Endometrium (tissue), 2 donors: ENCODE results near the gene NR2C2AP.
"Not testable (repeated sequence)": the region's sequence is repeated elsewhere in the genome, so short reads cannot be mapped to it uniquely, and the experiment has no call there.

Experiments used
- FAIRE-seq: peaks from 2 replicates; lab custom pipeline; 2012; peaks lifted over from hg19 to GRCh38; lab: Jason Lieb, UNC
- donor health status: control.
- donor health status: control.

Gene NR2C2AP

DNA sequence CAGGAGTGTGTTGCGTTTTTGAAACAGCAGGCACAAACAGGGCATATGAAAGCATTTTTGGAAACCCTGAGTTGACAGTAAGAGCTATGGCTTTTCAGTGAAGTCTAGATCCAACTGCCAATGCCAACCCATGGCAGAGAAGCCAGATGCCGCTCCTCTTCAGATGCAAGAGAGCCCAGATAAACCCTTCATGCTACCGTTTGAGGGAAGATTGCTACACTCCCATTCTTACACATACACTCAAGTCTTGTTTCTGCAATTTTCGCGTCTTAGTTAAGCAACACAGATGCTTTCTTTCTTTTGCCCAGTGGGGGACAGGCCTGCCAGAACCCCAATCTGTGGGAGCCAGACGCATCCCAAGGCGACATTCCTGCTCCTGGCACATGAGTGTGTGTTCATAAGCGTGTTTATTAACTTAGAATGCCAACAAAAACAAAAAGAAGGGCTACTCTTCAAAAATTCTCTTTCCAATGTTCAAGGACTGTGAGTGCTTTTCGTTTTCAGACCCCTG, 21.7 kb downstream of the NR2C2AP start:
- no peak for FAIRE-seq

DNA sequence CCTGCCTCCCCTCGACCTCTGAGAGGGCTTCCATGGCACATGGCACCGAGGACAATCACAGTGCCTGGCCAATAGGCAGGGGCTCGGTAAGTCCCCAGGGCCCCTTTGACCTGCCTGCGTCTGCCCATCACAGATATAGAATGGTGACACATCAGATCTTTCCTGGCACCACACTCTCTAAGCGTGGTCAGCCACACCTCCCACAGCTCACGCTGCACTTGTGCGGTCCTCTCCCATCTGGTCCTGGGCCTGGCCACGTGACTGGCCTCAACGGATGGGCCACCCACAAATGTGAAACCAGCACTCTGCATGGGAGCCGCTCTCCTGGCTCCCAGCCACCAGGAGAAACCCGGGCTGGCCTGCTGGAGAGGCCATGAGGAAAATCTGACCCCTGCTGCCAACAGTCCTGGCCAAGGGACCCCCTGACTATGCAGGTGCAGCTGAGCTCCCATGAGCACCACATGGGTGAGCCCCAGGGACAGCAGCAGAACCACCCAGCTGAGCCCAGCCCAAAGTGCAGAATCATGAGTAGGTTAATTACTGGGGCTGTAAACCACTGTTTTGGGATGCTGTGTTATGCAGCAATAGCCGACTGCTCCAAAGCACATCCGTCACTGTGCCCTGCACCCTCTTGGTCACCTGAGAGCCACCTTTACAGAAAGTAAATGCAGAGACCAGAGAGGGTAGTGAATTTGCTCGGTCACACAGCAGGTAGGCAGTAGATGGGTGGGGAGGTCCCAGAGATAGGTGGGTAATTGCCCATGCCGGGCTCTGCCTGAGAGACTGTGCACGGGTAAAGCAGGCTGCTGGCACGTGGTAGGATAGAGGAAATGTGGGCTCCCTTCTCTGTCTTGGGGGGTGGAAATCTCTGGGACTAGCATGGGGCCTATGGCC, 23.4 kb downstream of the NR2C2AP start:
- no peak for FAIRE-seq

DNA sequence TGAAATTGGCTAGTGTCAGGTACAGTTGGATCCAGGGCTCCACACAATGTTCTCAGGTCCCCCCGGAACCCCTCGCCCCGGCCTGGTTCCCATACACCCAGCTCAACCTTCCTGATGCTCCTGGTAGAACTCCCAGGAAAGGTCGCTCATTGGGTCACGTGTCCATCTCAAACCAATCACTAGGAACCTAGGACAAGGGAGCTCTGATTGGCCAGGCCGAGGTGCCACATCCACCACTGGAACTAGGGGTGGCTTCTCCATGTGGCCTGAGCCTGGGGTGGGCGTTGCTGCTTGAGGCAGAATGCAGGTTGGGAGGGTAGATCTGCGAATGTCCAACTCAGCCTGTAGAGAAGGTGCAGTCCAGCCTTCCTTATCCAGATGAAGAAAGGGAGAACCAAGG, 26.3 kb downstream of the NR2C2AP start:
- FAIRE-seq, result no peak

DNA sequence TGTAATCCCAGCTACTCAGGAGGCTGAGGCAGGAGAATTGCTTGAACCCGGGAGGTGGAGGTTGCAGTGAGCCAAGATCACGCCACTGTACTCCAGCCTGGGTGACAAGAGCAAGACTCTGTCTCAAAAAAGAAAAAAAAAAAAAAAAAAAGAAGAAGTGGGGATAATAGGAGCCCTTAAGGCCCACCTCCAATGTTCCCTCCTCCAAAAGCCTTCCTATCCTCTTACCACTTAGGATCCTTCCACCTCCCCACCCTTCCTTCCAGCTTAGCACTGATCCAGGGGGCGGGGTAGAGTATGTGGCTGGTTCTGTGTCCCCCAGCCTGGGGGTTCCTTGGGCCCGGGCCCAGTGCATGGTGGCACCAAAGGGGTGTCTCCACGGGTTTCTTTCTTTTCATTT, 30.0 kb downstream of the NR2C2AP start:
- not testable (repeated sequence) for FAIRE-seq

DNA sequence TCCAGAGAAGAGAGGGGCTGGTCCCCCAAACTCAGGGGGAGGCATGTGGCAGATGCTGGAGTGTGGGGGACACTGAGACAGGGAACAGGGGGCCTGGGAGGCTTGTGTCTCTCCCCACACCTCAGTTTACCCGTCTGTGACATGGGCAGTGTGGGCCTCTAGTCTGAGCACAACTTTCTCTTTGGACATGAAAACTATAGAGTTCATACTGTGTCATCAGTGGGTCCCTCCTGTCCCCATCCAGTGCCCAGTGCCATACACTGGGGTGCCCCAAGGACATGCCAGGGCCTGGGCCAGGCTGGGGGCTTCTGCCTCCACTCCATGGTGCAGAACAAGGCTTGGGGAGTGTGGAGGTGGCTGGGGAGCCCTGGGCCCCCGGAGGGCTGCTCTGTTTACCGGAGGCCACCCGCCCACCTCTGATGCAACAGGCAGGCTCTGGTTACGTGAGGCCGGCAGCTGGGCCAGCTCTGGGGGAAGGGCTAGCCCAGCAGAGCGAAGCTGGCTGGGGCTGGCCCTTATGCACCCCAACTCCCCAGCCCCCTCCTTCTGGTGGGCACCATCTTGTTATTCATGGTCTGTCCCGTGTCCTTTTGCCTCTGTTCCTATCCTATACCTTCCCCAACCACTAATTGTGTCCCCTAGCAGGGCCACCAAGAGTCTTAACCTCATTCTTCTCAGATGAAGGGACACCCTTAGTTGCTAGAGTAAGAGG, 31.2 kb downstream of the NR2C2AP start:
- no peak for FAIRE-seq

DNA sequence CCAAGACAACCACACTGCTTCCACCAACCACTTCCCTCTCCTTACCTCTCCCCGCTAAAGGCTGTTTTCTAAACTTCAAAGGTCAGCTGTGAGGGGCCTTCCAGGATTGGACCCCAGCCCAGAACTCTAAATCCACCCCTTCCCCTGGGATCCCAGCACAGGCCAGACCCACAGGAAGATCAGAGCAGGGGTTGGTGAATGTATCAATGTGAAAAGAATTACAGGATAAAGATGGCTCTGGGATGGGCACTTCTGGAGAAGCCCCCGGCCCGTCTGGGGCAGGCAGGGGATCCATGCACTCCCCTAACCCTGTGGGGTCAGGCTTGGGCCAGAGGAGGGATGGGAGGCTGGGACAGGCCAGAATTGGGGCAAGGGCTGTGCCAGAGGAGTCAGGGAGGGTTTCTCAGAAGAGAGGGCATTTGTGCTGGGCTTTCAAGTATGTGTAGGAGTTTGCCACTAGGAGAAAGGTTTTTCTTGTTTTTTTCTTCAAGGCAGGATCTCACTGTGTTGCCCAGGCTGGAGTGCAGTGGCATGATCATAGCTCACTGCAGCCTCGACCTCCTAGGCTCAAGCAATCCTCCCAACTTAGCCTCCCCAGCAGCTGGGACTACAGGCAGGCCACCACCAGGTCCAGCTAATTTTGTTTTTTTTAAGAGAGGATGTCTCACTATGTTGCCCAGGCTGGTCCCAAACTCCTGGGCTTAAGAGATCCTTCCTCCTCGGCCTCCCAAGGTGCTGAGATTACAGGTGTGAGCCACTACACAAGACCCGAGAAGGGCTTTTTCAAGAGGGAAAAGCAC, 32.1 kb downstream of the NR2C2AP start:
- no peak for FAIRE-seq

DNA sequence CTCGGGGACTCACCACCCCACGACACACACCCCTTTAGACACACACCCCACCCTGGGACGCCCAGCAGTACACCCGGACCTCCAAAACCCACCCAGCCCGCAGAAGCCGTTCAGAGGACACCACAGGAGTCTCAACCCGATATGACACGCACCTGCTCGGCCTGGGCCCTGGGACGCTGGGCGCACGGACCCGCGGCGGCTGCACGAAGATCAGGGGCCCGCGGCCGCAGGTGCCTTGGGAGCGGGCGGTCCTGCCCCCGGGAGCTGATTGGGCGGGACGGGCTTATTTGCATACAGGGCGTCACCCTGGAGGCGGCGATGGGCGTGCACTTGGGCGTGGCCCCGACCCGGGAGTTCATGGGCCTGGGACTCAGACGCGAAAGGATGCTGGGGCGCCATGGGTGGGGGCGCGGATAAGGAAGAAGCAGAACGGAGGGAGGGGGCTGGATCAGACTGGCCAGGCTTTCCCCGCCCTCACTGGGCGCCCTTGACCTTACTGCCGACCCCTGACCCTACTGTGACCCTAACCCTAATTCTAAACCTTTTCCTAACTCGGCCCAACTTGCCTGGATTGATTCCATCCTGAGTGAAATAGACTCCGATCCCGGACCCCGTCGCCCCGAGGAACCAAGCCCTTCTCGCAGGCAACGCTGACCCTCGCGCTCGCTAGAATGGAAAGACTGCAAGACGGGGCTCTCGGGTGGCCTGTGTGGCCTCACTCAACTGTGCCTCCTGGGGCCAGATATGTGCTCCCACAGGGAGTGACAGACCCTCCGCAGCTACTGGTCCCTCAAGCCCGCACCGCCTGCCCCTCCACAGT, 33.0 kb downstream of the NR2C2AP start, which contains the start of gene MEF2B:
Gene MEF2B, minus strand, starts transcription at position 211 of the 820 bp plus-strand sequence. CDS start 19,528 bp downstream, outside the sequence.
- FAIRE-seq, result no peak

DNA sequence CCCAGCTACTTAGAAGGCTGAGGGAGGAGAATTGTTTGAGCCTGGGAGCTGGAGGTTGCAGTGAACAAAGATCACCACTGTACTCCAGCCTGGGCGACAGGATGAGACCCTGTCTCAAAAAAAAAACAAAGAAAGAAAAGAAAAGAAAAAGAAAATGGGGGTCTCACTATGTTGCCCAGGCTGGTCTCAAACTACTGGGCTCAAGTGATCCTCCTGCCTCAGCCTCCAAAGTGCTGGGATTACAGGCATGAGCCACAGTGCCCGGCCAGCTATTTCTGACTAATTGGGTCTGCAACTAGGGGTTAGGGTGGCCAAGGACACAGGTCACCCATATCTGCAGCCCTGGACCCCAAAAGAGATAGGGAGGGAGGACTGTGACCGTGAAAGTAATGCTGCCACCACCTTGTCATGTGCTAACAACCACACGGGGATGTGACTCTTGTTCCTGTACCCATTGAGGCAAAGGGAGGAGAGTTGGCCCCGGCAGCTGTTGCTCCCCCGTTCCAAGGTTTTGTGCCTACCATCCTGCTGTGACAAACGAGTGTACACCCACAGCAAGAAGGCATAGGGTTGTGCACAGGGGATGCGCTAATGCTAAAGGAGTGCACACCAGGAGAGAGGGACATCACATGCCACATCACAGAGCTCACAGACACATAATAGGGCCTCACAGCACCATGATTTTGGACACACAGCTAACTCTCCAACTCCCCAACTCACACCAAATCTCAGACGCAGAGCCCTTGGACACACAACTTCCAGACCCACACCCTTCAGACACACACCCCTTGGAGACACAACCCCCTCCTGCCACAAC, 33.8 kb downstream of the NR2C2AP start:
- FAIRE-seq, result no peak

DNA sequence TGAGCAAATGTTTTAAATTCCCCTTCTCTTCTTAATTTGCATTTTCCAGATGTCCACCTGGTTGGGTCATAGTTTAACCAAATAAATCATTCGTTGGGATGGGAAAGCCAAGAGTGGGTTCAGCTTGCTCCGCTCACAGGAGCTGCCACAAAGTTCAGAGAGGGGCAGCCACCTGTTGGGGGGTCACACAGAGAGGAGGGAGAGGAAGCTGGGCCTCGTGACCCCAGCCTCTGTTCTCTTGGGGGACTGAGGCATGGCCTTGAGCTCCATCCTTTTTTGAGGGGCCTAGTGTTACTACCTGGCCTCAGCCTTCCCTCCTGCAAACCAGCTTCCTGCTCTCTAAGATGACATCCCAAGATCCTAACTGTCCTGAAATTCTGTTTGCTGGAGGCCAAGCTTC, 35.6 kb downstream of the NR2C2AP start:
- FAIRE-seq, result no peak

DNA sequence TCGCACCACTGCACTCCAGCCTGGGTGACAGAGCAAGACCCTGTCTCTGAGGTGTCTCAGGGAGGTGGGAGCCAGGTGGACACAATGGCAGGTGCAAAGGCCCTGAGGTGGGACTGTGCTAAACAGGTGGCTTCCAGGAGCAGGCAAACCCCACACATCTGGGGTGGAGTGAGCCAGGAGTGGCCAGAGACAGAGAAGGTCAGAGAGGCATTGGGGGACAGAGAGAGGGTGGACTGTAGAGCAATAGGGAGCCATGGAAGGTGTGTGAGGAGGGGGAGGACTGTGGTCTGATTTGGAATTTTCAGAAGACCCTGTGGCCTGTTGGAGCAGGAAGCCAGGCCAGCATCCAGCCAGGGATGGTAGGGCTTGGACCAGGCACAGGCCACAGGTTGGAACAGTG, 37.8 kb downstream of the NR2C2AP start:
- FAIRE-seq, result no peak

DNA sequence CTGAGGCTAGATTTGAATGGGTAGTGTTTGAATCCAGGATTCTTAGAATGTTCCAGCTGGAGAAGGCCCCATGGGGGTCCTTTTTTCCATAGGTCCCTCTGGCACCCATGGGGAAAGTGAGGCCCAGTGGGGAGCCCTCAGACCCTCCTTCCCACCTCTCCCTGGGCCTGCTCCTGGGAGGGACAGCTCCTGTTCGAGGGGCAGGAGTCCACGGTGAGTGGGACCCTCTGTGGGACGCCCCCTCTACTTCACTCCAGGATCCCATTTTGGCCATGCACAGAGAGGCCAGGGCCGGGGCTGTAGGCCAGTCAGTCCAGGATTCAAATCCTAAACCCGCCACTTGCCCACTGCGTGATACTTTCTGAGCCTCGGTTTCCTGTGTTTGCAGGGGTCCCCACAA, 40.7 kb downstream of the NR2C2AP start:
- no peak for FAIRE-seq

DNA sequence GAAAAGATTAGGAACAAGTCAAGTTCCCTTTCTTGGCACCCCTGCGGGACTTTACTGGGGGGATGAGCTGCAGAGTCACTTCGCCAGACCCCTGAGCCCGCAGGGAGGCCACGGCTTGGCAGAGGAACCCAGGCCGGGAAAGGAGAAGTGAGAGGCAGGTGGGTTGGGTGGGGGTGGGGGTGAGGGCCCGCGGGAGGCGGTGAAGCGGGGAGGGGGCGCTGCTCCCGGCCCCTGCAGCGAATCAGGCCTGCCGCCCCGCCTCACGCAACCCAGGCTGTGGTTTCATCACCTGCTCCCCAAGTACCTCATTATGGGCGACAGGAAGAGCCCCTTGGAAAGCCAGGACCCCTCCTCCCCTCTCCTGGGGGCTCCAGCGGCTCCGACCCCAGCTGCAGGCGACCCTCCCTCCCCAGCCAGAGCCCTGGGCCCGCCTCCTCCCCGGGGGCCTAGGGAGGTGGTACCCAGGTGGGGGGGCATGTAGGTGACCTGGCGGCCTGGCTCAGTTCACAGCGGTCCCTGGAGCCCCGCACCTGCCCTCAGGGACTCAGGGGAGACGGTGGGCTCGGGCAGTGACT, 42.7 kb downstream of the NR2C2AP start:
- FAIRE-seq, result no peak

DNA sequence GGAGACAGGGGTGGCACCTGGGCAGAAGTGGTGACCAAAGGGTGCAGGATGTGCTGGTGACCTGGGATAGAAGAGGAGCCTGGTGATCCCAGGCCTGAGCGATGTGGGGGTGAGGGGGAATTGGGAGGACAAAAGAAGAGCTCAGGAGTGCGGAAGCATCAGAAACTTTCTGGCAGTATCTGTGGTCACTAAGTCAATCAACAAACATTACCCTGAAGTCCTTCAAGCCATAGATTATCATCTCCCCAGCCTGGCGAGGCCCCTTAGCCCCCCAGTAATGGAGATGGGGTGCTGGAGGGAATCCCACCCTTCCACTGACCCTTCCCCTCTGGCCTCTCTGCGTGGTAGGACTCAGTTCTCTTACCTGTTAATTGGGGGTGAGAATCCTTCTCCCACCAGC, 43.7 kb downstream of the NR2C2AP start:
- no peak for FAIRE-seq

DNA sequence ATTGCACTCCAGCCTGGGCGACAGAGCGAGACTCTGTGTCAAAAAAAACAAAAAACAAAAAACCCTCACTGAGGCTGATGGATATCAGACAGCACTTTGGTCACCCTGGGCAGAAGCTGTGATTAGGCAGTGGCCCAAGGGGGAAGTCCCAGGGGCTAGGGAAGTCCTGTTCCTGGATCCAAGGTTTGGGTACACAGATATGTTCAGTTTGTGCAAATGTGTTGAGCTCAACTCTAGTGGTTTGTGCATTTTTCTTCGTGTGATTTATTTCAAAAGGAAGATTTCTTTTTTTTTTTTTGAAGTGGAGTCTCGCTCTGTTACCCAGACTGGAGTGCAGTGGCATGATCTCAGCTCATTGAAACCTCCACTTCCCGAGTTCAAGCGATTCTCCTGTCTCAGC, 45.4 kb downstream of the NR2C2AP start:
- FAIRE-seq, result no peak

DNA sequence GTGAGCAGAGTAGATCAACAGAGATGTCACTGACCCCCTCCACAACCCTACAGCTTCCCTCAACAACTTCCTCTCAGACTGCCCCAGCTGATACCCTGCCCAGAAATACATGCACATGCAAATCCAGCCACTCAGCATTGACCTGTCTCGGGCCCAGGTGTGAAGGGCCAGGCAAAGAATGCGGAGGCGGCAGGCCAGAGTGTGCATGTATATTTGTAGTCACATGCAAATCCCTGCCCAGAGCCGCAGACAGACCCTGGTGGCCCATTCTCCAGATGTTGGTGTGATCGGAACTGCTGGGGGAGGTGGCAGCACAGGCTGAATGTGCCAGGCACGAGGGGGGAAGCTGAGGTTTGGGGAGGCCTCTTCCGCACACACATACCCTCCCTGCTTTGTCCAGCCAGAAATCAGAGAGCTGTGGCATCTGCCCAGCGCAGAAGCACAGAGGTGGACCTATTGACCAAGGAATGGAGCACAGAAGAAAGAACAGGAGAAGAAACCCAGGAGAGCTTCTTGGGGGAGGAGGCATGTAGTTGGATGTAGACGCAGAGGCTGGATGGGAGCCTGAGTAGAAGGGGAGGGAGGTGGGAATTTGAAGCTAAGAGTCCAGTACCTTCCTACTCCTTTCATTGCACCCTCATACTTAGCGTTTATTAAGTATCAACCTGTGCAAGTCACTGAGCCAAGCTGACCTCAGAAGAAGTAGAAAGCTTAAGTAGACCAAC, 47.6 kb downstream of the NR2C2AP start:
- no peak for FAIRE-seq

DNA sequence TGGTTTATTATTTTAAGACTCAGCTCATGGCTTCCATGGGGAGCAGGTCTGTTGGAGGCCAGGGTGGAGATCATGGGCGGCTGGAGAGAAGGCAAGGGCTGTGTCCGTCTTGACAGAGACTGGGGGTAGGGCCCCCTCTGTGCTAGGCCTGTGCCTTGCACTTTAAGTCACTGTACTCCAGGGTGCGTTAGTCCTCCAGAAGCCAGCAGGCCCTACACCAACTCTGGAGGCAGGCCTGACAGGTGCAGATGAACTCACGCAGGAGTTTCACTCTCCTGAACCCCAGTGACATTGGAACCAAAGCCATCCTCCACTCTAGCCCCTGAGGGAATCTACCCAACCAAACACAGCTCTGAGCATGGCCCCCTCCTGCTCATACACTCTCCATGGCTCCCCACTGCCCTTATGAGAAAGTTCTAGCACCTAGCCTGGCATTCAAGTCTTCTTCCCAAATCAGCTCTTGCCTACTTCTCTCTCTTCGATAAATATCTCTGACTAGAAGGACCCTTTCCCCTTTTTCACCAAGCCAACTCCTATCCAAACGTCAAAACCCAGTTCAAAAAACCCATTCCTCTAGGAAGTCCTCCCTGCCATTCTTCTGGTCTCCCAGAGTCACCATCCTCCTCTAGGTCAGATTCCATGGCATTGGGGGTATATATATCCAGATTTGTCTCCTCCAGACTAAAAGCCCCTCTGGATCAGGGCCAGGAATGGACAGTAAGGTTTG, 48.3 kb downstream of the NR2C2AP start:
- no peak for FAIRE-seq

DNA sequence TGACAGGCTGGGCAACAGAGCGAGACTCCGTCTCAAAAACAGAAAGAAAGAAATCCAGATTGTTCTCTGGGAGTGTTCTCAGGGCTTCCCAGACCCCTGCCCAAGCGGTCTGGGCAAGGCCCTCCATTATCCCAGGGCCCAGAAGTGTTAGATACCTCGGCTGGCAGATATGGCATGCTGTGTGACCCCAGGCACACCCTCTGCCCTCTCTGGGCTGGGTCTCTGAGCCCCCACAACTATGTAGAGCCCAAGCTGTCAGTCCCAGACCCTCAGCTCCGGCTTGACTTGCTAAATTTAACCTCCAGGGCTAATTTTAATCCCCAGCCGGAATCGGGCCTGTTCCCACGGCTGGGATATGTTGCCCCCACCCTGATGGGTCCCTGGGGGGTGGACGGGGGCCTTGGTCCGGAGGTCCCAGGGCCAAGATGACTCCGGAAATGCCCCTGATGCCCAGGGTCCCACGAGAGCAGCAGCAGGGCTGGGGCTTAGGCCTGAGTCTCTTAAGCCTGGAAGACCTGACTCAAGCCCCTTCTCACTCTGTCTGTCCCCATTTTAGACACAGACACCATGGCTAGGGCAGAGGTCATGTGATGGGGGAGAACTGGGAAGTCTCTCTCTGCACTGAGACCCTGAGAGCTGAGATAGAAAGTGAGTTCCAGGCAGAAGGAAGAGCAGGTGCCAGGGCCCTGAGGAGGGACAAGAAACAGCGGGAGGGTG, 50.4 kb downstream of the NR2C2AP start:
- no peak for FAIRE-seq

DNA sequence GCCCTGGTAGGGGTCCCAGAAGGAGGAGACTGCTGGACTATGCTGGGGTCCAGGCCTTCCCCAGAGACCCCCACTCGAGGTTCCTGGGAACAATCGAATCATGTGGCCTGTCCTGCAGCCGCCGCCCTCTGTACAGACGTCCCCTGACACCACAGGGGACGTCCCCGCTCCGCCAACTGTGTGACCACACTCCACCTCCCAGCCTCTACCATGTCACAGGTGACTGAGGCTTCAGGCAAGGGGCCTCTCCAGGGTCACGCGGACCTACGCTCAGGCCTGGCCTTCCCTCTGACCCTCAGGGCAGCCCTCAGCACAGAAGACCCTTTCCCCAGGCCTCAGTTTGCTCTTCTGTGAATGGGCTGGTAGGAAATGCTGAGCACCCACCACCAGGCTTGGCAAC, 51.8 kb downstream of the NR2C2AP start:
- no peak for FAIRE-seq
